Muscle layer of colon (tissue), 2 donors: Measurements from ENCODE around the gene SMPD1.

ENCODE experiments used
- H3K27ac ChIP-seq: one replicate; pipeline ENCODE4 v1.7.0; 2013; ENCODE audit warnings: low read depth, mild to moderate bottlenecking, low read length, moderate library complexity
- H3K27me3 ChIP-seq, 2 donors: one replicate each; pipeline ENCODE4 v1.7.0; 2013; ENCODE audit warnings: low read length in 2 of 2, mild to moderate bottlenecking in 2 of 2; ENCODE audit not compliant: insufficient read depth in 2 of 2, control insufficient read depth in 1 of 2
- H3K36me3 ChIP-seq: one replicate; pipeline ENCODE4 v1.7.0; 2013; ENCODE audit warnings: mild to moderate bottlenecking, low read length; ENCODE audit not compliant: insufficient read depth
- H3K4me1 ChIP-seq: one replicate; pipeline ENCODE4 v1.7.0; 2013; ENCODE audit warnings: mild to moderate bottlenecking, low read length; ENCODE audit not compliant: insufficient read depth
- H3K4me3 ChIP-seq, 2 donors: one replicate each; pipeline ENCODE4 v1.7.0; 2013; ENCODE audit warnings: low read length in 2 of 2, low read depth in 1 of 2, mild to moderate bottlenecking in 1 of 2, moderate library complexity in 1 of 2
- H3K9ac ChIP-seq: one replicate; pipeline ENCODE4 v1.7.0; 2013; ENCODE audit warnings: low read length
- H3K9me3 ChIP-seq: one replicate; pipeline ENCODE4 v1.7.0; 2013; ENCODE audit warnings: mild to moderate bottlenecking, low read length
- donor health status: abdominal sarcoma.
- donor health status: Adenocarcinoma of cecum.

The SMPD1 gene

DNA sequence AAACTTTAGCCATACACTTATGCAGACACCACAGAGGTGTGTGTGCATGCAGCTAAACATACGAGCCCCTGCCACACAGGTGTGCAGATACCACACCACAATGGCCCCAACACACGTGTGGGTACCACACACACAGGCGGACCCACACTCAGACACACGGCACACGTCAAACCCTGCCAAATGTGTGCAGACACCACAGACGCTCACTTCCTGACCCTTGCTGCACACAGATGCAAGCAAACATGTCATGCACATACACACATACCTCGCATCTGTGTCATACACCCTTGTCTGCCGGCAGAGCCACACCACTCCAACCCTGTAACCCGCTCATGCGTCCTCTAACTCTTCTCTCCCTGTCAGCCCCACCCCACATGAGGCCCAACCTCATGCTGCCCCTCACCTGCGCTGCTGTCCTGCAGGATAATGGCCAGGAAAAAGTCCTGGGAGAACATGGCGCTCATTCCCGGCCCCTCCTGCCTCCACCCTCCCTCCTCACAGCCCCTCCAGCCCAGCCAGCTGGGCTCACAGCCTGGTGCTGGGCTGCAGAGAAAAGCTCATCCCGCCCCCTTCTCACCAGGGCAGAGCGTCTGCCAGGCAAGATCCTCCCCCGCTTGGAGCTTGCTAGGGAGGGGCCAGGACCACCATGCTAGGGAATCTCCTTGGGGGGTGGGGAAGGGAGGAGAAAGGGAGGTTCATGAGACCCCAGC is 14.2 kb downstream of the SMPD1 start:
- Histone ChIP-seq H3K4me1 (peaks cover 8% of the 10 kb centered on the region), H3K36me3 (peaks cover 36% of the 10 kb centered on the region), H3K9me3 (no peaks in the 10 kb centered on the region), H3K4me3 (no peak overlapping the region), H3K27ac (no peak overlapping the region), H3K9ac (no peak overlapping the region), H3K27me3 (no peaks in the 10 kb centered on the region)

DNA sequence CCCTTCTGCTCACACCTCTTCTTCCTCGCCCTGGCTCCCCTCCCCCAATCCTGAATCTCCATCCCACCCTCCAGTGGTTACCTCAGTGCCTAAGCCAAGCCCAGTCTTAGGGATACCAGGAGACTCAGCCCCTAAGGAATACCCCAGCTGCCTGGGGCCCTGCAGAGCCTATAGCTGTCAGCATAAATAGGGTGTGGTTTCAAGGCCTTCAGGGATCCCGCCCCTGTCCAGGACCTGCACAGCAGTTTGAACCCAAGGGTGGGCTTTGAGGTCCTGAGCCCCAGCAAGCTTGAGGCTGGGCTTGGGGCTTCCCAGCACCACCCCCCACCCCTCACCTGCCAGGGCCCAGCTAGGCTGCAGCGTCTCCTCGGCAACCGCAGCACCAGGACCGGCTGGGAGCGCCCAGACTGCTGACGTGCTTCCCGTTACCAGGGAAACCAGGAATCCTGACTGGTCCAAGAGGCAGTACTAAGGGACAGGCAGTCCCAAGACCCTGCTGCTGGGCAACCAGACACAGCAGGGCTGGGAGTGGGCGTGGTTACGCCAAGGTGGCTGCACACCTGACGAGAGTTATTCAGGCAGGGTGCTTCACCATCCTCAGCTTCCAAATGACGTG is 14.9 kb downstream of the SMPD1 start:
- Histone ChIP-seq H3K9ac (no peak overlapping the region), H3K4me3 (no peak overlapping the region), H3K36me3 (peaks cover 32% of the 10 kb centered on the region), H3K4me1 (peaks cover 8% of the 10 kb centered on the region), H3K27me3 (no peaks in the 10 kb centered on the region), H3K9me3 (no peaks in the 10 kb centered on the region), H3K27ac (no peak overlapping the region)

DNA sequence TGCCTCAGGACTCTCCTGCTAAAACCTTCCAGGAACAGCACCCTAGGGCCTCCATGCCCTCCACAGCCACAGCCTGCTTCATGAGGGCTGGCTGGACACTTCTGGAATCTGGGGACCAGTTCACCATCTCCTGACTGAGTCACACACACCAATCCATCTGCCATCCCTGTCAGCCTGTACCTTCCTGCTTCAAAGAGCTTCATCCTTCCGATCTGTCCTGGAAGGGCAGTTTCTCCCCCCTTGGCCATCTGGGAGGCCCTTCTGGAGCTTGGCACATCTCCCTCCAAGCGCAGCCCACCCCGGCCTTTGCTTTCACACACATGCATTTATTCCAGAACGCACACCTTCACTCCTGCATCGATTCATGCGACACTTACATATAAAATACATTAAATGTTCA is 15.6 kb downstream of the SMPD1 start:
- H3K27me3 ChIP-seq = no peaks in the 10 kb centered on the region
- H3K9me3 ChIP-seq = no peaks in the 10 kb centered on the region
- H3K4me1 ChIP-seq = peaks cover 8% of the 10 kb centered on the region
- H3K9ac ChIP-seq = no peak overlapping the region
- H3K4me3 ChIP-seq = no peak overlapping the region
- H3K27ac ChIP-seq = no peak overlapping the region
- H3K36me3 ChIP-seq = peaks cover 29% of the 10 kb centered on the region

DNA sequence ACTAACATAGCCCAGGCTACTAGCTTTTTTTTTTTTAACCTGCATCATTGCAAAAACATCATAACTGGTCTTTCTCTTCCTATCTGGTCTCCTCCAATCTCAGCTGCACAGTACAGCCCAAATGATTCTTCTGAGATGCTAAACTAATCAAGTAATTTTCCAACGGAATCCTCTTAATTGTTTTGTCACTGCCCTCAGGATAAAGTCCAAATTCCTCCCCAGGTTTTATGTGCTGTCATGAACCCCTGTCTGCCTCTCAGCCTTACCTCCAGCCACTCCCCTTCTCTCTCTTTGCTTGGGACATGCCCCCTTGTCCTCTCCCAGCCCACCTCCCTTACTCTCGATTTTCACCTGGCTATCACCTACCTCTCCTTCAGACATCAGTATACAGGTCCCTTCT is 16.1 kb downstream of the SMPD1 start:
- H3K9me3 ChIP-seq = no peaks in the 10 kb centered on the region
- no peak overlapping the region for H3K9ac ChIP-seq
- no peak overlapping the region for H3K4me3 ChIP-seq
- H3K27ac ChIP-seq = no peak overlapping the region
- peaks cover 24% of the 10 kb centered on the region for H3K36me3 ChIP-seq
- H3K4me1 ChIP-seq = peaks cover 8% of the 10 kb centered on the region
- no peaks in the 10 kb centered on the region for H3K27me3 ChIP-seq

DNA sequence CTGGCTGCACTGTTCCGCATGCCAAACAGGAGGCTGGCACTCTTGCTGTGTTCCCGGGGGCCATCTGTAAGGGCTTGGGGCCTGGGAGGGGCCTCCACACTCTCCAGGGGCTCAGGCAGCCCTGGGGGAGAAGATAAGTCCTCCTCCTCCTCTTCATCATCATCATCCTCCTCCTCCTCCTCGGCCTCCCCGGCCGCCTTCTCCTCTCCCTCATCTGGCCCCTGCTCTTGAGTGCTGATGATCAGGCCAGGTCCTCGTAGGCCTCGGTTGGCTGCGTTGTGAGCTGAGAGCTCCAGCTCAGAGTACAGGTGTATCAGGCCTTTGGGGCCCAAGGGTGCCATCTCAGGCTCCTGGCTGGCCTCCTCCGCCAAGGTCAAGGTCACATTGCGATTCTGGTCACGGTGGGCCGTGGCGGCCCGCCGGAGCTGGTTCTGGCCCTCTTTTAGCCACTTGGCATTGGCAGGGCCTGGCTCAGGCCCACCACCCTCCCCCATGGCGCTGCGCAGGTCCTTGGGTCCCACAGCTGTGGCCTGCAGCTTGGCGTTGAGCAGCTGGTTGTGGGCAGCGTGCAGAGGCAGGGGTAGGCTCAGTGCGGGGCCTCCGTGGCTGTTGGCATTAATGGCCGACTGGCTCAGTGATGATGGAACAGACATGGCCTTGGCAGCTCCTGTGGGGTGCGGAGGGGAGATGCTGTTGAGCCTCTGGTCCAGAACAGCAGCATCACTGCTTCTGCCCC is 20.6 kb downstream of the SMPD1 start:
- Histone ChIP-seq H3K9ac (no peak overlapping the region), H3K27ac (no peak overlapping the region), H3K36me3 (peaks cover 4% of the 10 kb centered on the region), H3K4me3 (no peak overlapping the region), H3K27me3 (no peaks in the 10 kb centered on the region), H3K9me3 (no peaks in the 10 kb centered on the region), H3K4me1 (peaks cover 9% of the 10 kb centered on the region)

DNA sequence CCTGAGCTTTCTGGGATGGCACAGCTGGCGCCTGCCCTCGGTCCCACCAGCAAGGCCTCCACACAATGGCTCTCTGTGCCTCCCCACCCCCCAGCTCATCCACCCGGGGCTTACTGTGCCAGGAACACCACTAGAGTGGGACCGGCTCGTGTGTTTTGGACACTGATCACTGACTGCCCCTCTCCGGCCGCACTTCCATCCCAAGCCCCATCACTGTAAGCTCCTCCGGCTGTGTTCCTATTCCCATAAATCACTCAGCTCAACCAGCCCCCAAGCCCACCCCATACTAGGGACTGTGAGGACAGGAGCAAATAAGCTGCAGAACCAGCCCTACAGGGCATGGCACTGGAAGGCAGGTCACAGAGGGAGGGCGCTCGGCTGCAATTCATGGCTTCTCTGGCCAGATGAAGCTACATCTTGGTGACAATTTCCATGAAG is 21.3 kb downstream of the SMPD1 start:
- no peaks in the 10 kb centered on the region for H3K9me3 ChIP-seq
- H3K4me1 ChIP-seq = peaks cover 9% of the 10 kb centered on the region
- H3K4me3 ChIP-seq = no peak overlapping the region
- H3K9ac ChIP-seq = no peak overlapping the region
- no peaks in the 10 kb centered on the region for H3K27me3 ChIP-seq
- H3K36me3 ChIP-seq = peaks cover 4% of the 10 kb centered on the region
- no peak overlapping the region for H3K27ac ChIP-seq

DNA sequence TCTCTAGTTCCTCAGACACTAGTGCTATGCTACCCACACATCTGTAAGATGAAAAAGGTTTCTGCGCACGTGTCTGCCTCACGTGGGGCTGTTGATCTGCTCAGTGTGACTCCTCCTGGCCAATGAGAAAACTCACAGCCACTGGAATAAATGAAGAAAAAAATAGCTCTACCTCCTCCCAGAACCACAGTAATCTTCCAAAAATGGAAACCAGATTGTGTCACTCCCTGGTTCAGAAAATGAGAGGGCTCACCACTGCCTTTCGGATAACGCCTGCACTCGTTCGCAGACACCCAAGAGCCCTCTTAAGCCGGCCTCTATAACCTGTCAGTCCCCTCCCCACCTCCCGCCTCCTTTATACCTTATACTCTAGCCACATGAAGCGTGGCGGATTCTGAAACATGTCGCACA is 23.5 kb downstream of the SMPD1 start:
- H3K27ac ChIP-seq = no peak overlapping the region

DNA sequence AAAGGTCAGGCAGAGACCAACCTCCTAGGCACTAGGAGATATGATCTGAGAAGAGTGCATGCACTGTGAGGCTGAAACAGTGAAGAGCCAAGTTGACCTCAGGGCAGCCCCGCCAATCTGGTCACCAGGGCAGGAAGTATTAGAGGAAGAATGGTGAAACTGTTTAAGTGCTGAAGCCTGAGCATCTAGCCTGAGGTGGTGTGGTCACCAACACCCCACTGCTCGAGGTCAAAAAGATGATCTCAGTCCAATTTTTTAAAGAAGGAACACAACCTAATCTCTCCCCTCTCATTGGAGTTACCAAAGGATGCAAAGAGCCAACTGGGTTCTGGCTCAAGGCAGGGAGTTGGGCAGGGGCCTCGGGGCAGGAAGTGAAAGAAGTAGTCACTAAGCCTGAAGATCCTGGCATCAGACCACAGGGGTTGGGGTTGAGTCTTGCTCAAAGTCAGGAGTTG is 24.6 kb downstream of the SMPD1 start:
- Histone ChIP-seq H3K4me3 (no peak overlapping the region), H3K9me3 (no peaks in the 10 kb centered on the region), H3K27ac (no peak overlapping the region), H3K27me3 (no peaks in the 10 kb centered on the region), H3K4me1 (peaks cover 27% of the 10 kb centered on the region), H3K36me3 (peaks cover 4% of the 10 kb centered on the region), H3K9ac (no peak overlapping the region)

More for the DNA sequence above, 23.5 kb downstream of the SMPD1 start:
- peaks cover 23% of the 10 kb centered on the region for H3K4me1 ChIP-seq
- no peaks in the 10 kb centered on the region for H3K9me3 ChIP-seq
- peaks cover 4% of the 10 kb centered on the region for H3K36me3 ChIP-seq
- no peak overlapping the region for H3K4me3 ChIP-seq
- no peak overlapping the region for H3K9ac ChIP-seq
- H3K27me3 ChIP-seq = no peaks in the 10 kb centered on the region

DNA sequence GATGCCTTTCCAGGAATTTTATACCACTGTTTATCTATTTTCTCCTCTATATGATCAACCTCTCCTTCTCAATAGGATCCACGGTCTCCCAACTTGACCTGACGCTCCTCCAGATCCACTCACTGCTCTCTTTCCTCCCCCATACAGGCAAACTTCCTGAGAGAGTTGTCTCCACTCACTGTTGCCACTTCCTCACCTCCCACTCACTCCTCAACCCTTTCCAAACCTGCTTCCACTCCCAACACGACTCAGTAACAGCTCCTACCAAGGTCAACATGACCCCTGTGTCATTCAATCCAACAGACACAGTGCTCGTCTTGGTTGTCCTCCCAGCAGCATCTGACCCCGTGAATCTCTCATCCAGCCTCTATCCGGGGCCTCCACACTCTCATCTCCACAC is 25.5 kb downstream of the SMPD1 start:
- no peaks in the 10 kb centered on the region for H3K36me3 ChIP-seq
- H3K4me1 ChIP-seq = peaks cover 31% of the 10 kb centered on the region
- H3K4me3 ChIP-seq = no peak overlapping the region
- H3K9ac ChIP-seq = no peak overlapping the region
- H3K9me3 ChIP-seq = no peaks in the 10 kb centered on the region
- H3K27ac ChIP-seq = no peak overlapping the region
- H3K27me3 ChIP-seq = no peaks in the 10 kb centered on the region

DNA sequence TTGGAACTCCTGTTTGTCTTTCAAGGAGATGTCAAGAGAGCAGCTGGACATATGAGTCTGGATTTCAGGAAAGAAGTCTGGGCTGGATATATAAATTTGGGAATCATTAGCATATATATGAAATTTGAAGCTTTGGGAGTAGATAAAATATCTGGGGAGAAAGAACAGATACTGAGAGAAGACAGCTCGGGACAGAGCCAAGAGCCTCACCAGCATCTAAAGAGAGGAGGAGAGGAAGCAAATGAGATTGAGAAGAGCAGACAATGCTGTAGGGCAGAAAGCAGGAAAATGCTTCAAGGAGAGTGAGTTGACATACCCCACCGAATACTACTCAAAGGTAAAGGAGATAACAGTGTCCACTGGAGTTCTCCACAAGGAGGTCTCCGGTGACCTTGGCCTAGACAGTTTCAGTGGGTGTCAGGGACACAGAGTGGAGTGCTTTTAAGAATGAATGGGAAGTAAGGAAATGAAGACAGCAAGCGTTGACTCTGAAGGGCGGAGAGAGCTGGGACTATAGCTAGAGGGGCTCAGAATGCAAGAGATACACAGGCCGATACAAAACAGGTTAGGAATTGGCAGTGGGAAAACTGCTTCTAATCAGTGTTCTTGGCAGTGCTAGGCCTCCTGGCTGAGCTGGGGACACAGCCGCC is 27.8 kb downstream of the SMPD1 start:
- H3K36me3 ChIP-seq = no peaks in the 10 kb centered on the region
- no peaks in the 10 kb centered on the region for H3K27me3 ChIP-seq
- peak overlapping the region; percentile 87 for H3K27ac ChIP-seq
- peak overlapping the region; percentile 52 to 69 for H3K4me3 ChIP-seq
- peak overlapping the region; percentile 55 for H3K9ac ChIP-seq
- peaks cover 31% of the 10 kb centered on the region for H3K4me1 ChIP-seq
- H3K9me3 ChIP-seq = no peaks in the 10 kb centered on the region

DNA sequence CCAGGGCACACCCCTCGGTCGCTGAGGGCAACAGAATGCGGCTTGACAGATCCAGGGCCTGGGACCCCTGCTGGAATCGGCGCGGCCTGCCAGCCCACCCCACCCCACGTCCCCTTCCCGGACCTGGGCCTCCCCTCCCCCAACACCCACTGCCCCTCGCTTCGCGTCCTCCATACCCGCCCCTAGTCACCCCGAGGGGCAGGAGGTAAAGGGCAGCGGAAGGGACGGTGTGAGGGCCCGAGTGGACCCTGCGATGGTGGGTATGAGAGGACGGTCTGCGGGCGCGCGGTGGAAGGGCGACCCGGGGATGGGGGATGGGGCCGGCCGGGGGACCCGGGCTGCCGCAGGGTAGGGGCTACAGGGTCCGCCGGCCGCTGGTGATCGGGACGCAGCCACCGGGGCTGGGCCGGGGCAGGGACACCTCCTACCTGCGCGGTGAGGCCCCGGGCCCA is 28.3 kb downstream of the SMPD1 start:
- no peaks in the 10 kb centered on the region for H3K36me3 ChIP-seq
- peak overlapping the region; percentile 52 to 69 for H3K4me3 ChIP-seq
- peaks cover 31% of the 10 kb centered on the region for H3K4me1 ChIP-seq
- no peaks in the 10 kb centered on the region for H3K27me3 ChIP-seq
- peak overlapping the region; percentile 55 for H3K9ac ChIP-seq
- H3K27ac ChIP-seq = peak overlapping the region; percentile 87
- no peaks in the 10 kb centered on the region for H3K9me3 ChIP-seq
